ENCODE results near the gene RAP1GAP2. TPM values are rescaled to one million over a fixed set of nuclear protein-coding genes. Genes with fewer than 3 reads are reported as not detected.

RAP1GAP2 gene
- total and polyA plus RNA-seq, 2 of the 8 experiments (the other 6 are each of a cell fraction or from before 2014, with no cell fraction given) = 24.0 to 63.8 TPM

GRCh38 chr17:2874189-2874686 lies 78.0 kb downstream of the RAP1GAP2 start (continued):
- TF ChIP-seq CBX5 (IDR thresholded peaks at IDR 0.05; ENCODE audit: low read depth, low read length) = no peak
- TF ChIP-seq NANOG (IDR thresholded peaks at IDR 0.05; ENCODE audit: insufficient read depth, low read depth, low read length, poor library complexity, severe bottlenecking) = peak; percentile 72
- TF ChIP-seq CTBP2 (IDR thresholded peaks at IDR 0.05; ENCODE audit: borderline replicate concordance, insufficient read depth, insufficient read length, low read length) = no peak
- no peak for TF ChIP-seq EGR1 (IDR thresholded peaks at IDR 0.05; ENCODE audit: borderline replicate concordance, low read depth, low read length)
- TF ChIP-seq SP1 (IDR thresholded peaks at IDR 0.05; ENCODE audit: low read depth, low read length) = peak; percentile 75
- TF ChIP-seq TCF12 (IDR thresholded peaks at IDR 0.05; ENCODE audit: low read depth, low read length) = no peak
- peak in 1 of 2 experiments; percentile 93; a peak in 2 of 4 replicates for TF ChIP-seq HDAC2 (IDR thresholded peaks at IDR 0.05; ENCODE audit: borderline replicate concordance in 1 of 2, low read depth in 2 of 2, low read length in 2 of 2)
- TF ChIP-seq RBBP5 (IDR thresholded peaks at IDR 0.05; ENCODE audit: borderline replicate concordance, low read depth, low read length) = no peak; the same call in 1 of the 2 replicates
- TF ChIP-seq SIX5 (IDR thresholded peaks at IDR 0.05; ENCODE audit: low read depth, low read length) = no peak
- TF ChIP-seq, protein P1, sequence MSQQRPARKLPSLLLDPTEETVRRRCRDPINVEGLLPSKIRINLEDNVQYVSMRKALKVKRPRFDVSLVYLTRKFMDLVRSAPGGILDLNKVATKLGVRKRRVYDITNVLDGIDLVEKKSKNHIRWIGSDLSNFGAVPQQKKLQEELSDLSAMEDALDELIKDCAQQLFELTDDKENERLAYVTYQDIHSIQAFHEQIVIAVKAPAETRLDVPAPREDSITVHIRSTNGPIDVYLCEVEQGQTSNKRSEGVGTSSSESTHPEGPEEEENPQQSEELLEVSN (IDR thresholded peaks at IDR 0.05) = no peak
- peak; percentile 64 for TF ChIP-seq ATF2 (IDR thresholded peaks at IDR 0.05; ENCODE audit: low read length)
- no peak for TF ChIP-seq GTF2F1 (IDR thresholded peaks at IDR 0.05; ENCODE audit: borderline replicate concordance, low read depth, low read length)
- peak; percentile 55 for TF ChIP-seq TAF1 (IDR thresholded peaks at IDR 0.05; ENCODE audit: low read depth, low read length)
